ENCODE measurements around the gene SPTSSB. TPM values are rescaled to one million over a fixed set of nuclear protein-coding genes. Genes with fewer than 3 reads are reported as not detected.

The SPTSSB gene
- total and polyA plus RNA-seq, 2 experiments from 2014 or later: 23.5 to 33.5 TPM

DNA sequence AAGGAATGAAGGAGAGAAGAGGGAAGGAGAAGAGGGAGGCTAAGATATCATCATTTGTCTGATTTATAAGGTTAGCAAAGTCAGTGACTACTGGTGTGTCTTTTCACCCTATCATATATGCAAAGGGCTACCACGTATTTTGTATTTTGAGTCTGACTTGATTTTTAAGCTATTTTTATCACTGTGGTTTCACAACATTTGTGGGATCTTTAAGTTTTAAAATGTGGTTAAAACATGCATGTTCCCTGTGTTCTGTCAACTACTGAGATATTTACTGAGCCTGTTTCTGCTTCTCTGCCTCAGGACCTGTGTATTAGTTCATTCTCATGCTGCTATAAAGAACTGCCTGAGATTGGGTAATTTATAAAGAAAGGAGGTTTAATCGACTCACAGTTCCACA, 22.5 kb upstream of the SPTSSB start (continued):
- TF ChIP-seq, protein P1, sequence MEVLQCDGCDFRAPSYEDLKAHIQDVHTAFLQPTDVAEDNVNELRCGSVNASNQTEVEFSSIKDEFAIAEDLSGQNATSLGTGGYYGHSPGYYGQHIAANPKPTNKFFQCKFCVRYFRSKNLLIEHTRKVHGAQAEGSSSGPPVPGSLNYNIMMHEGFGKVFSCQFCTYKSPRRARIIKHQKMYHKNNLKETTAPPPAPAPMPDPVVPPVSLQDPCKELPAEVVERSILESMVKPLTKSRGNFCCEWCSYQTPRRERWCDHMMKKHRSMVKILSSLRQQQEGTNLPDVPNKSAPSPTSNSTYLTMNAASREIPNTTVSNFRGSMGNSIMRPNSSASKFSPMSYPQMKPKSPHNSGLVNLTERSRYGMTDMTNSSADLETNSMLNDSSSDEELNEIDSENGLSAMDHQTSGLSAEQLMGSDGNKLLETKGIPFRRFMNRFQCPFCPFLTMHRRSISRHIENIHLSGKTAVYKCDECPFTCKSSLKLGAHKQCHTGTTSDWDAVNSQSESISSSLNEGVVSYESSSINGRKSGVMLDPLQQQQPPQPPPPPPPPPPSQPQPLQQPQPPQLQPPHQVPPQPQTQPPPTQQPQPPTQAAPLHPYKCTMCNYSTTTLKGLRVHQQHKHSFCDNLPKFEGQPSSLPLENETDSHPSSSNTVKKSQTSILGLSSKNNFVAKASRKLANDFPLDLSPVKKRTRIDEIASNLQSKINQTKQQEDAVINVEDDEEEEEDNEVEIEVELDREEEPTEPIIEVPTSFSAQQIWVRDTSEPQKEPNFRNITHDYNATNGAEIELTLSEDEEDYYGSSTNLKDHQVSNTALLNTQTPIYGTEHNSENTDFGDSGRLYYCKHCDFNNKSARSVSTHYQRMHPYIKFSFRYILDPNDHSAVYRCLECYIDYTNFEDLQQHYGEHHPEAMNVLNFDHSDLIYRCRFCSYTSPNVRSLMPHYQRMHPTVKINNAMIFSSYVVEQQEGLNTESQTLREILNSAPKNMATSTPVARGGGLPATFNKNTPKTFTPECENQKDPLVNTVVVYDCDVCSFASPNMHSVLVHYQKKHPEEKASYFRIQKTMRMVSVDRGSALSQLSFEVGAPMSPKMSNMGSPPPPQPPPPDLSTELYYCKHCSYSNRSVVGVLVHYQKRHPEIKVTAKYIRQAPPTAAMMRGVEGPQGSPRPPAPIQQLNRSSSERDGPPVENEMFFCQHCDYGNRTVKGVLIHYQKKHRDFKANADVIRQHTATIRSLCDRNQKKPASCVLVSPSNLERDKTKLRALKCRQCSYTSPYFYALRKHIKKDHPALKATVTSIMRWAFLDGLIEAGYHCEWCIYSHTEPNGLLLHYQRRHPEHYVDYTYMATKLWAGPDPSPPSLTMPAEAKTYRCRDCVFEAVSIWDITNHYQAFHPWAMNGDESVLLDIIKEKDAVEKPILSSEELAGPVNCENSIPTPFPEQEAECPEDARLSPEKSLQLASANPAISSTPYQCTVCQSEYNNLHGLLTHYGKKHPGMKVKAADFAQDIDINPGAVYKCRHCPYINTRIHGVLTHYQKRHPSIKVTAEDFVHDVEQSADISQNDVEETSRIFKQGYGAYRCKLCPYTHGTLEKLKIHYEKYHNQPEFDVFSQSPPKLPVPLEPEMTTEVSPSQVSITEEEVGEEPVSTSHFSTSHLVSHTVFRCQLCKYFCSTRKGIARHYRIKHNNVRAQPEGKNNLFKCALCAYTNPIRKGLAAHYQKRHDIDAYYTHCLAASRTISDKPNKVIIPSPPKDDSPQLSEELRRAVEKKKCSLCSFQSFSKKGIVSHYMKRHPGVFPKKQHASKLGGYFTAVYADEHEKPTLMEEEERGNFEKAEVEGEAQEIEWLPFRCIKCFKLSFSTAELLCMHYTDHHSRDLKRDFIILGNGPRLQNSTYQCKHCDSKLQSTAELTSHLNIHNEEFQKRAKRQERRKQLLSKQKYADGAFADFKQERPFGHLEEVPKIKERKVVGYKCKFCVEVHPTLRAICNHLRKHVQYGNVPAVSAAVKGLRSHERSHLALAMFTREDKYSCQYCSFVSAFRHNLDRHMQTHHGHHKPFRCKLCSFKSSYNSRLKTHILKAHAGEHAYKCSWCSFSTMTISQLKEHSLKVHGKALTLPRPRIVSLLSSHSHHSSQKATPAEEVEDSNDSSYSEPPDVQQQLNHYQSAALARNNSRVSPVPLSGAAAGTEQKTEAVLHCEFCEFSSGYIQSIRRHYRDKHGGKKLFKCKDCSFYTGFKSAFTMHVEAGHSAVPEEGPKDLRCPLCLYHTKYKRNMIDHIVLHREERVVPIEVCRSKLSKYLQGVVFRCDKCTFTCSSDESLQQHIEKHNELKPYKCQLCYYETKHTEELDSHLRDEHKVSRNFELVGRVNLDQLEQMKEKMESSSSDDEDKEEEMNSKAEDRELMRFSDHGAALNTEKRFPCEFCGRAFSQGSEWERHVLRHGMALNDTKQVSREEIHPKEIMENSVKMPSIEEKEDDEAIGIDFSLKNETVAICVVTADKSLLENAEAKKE (CRISPR knock-in tag; IDR thresholded peaks at IDR 0.05): no peak
- no peak for TF ChIP-seq JUNB (IDR thresholded peaks at IDR 0.05; ENCODE audit: unreplicated experiment)
- no peak for TF ChIP-seq POLR2AphosphoS5 (IDR thresholded peaks at IDR 0.05; ENCODE audit: low read depth)
- no peak for TF ChIP-seq EZH2 (IDR thresholded peaks at IDR 0.05; ENCODE audit: low read depth, unreplicated experiment)
- TF ChIP-seq ZNF331 (CRISPR knock-in tag; IDR thresholded peaks at IDR 0.05; ENCODE audit: low read depth): no peak
- no peak for TF ChIP-seq CTCF (conservative IDR thresholded peaks at IDR 0.05; ENCODE audit: low read depth in 2 of 2)

- peaks cover 13% of the 10 kb centered on the region for H3K9me3 Mint-ChIP-seq
- Histone ChIP-seq H4K20me1 (replicated peaks; ENCODE audit: insufficient read depth) (no peaks in the 10 kb centered on the region), H3K4me3 (no peak overlapping the region), H3K27ac (ENCODE audit: low read depth) (no peak overlapping the region), H3K4me2 (no peak overlapping the region), H3K27me3 (ENCODE audit: insufficient read depth) (no peaks in the 10 kb centered on the region), H2AFZ (no peak overlapping the region), H3K4me1 (ENCODE audit: insufficient read depth) (no peaks in the 10 kb centered on the region), H3K9me2 (ENCODE audit: insufficient read depth) (peaks cover 8% of the 10 kb centered on the region), H3F3A (replicated peaks; ENCODE audit: low read depth) (no peaks in the 10 kb centered on the region), H3K36me3 (ENCODE audit: insufficient read depth) (no peaks in the 10 kb centered on the region), H3K79me2 (replicated peaks; ENCODE audit: insufficient read depth) (no peaks in the 10 kb centered on the region)
- no peaks in the 10 kb centered on the region; the same call in 2 of the 3 replicates for H3K4me1 Mint-ChIP-seq
- peaks cover 11% of the 10 kb centered on the region; the same call in 2 of the 3 replicates for H3K36me3 Mint-ChIP-seq (ENCODE audit: low read depth)
- H3K27ac Mint-ChIP-seq: no peak overlapping the region
- ATAC-seq (no peak), DNase-seq (ENCODE audit: low spot score) (no peak)
- peaks cover 2% of the 10 kb centered on the region for H3K27me3 Mint-ChIP-seq (ENCODE audit: insufficient read depth, low read depth, poor library complexity)
- no peak overlapping the region for H3K4me3 Mint-ChIP-seq
- TF ChIP-seq CREB1 (CRISPR knock-in tag; IDR thresholded peaks at IDR 0.05; ENCODE audit: low read depth) (no peak), EZH2 (IDR thresholded peaks at IDR 0.05; ENCODE audit: low read depth, unreplicated experiment) (no peak), NANOG (IDR thresholded peaks at IDR 0.05; ENCODE audit: borderline replicate concordance) (no peak), ETS1 (IDR thresholded peaks at IDR 0.05) (no peak), ZNF331 (CRISPR knock-in tag; IDR thresholded peaks at IDR 0.05; ENCODE audit: low read depth) (no peak), STAT1 (IDR thresholded peaks at IDR 0.05; ENCODE audit: unreplicated experiment) (no peak), POLR2AphosphoS5 (IDR thresholded peaks at IDR 0.05; ENCODE audit: low read depth) (no peak), JUNB (IDR thresholded peaks at IDR 0.05; ENCODE audit: unreplicated experiment) (no peak), EZH2phosphoT487 (IDR thresholded peaks at IDR 0.05; ENCODE audit: unreplicated experiment) (no peak)
- TF ChIP-seq, protein P2, sequence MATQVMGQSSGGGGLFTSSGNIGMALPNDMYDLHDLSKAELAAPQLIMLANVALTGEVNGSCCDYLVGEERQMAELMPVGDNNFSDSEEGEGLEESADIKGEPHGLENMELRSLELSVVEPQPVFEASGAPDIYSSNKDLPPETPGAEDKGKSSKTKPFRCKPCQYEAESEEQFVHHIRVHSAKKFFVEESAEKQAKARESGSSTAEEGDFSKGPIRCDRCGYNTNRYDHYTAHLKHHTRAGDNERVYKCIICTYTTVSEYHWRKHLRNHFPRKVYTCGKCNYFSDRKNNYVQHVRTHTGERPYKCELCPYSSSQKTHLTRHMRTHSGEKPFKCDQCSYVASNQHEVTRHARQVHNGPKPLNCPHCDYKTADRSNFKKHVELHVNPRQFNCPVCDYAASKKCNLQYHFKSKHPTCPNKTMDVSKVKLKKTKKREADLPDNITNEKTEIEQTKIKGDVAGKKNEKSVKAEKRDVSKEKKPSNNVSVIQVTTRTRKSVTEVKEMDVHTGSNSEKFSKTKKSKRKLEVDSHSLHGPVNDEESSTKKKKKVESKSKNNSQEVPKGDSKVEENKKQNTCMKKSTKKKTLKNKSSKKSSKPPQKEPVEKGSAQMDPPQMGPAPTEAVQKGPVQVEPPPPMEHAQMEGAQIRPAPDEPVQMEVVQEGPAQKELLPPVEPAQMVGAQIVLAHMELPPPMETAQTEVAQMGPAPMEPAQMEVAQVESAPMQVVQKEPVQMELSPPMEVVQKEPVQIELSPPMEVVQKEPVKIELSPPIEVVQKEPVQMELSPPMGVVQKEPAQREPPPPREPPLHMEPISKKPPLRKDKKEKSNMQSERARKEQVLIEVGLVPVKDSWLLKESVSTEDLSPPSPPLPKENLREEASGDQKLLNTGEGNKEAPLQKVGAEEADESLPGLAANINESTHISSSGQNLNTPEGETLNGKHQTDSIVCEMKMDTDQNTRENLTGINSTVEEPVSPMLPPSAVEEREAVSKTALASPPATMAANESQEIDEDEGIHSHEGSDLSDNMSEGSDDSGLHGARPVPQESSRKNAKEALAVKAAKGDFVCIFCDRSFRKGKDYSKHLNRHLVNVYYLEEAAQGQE (IDR thresholded peaks at IDR 0.05; ENCODE audit: unreplicated experiment): no peak
Observed at GRCh38 chr3:161393310-161393709, 22.0 kb upstream of the SPTSSB start.

All from GM23338 (cell line).